CD4-positive, alpha-beta T cell treated with Interleukin-21 for 1 hour (primary cell): Measurements from ENCODE around the gene TBL1Y.
"Not testable (repeated sequence)": the region's sequence is repeated elsewhere in the genome, so short reads cannot be mapped to it uniquely, and the experiment has no call there.

Experiments
- DNase-seq: peaks from one replicate; pipeline ENCODE4 v3.0.0-alpha.2; 2020

The TBL1Y gene

GRCh38 chrY:6977783-6978182 is 67.3 kb downstream of the TBL1Y start:
- no peak for DNase-seq

GRCh38 chrY:6983221-6983620 is 72.7 kb downstream of the TBL1Y start:
- DNase-seq: no peak

GRCh38 chrY:6987811-6988210 is 77.3 kb downstream of the TBL1Y start:
- DNase-seq: no peak

GRCh38 chrY:6989886-6990620 is 79.6 kb downstream of the TBL1Y start:
- DNase-seq: no peak

- no peak for DNase-seq
These were observed 81.5 kb downstream of the TBL1Y start for GRCh38 chrY:6992041-6992440.

- no peak for DNase-seq
These were observed 85.5 kb downstream of the TBL1Y start for GRCh38 chrY:6995987-6996386.

- no peak for DNase-seq
These were observed 87.1 kb downstream of the TBL1Y start for GRCh38 chrY:6997503-6998066.

GRCh38 chrY:6999905-7000304 is 89.4 kb downstream of the TBL1Y start:
- no peak for DNase-seq

- no peak for DNase-seq
These were observed 92.1 kb downstream of the TBL1Y start for GRCh38 chrY:7002581-7002980.

- DNase-seq: no peak
These were observed 97.4 kb downstream of the TBL1Y start for GRCh38 chrY:7007911-7008310.

GRCh38 chrY:7008578-7009355 is 98.3 kb downstream of the TBL1Y start:
- DNase-seq: no peak

- DNase-seq: no peak
These were observed 102.6 kb downstream of the TBL1Y start for GRCh38 chrY:7013051-7013450.

- no peak for DNase-seq
These were observed 106.0 kb downstream of the TBL1Y start for GRCh38 chrY:7016521-7016920.

- no peak for DNase-seq
These were observed 107.0 kb downstream of the TBL1Y start for GRCh38 chrY:7017244-7018080.

- no peak for DNase-seq
These were observed 128.5 kb downstream of the TBL1Y start for GRCh38 chrY:7039037-7039436.

- peak; percentile 24 for DNase-seq
These were observed 130.2 kb downstream of the TBL1Y start for GRCh38 chrY:7040662-7041061.

- DNase-seq: no peak
These were observed 131.5 kb downstream of the TBL1Y start for GRCh38 chrY:7041983-7042382.

GRCh38 chrY:7052461-7052860 is 142.0 kb downstream of the TBL1Y start:
- DNase-seq: not testable (repeated sequence)

- DNase-seq: no peak
These were observed 146.4 kb downstream of the TBL1Y start for GRCh38 chrY:7056886-7057285.

GRCh38 chrY:7078725-7079124 is 168.2 kb downstream of the TBL1Y start:
- no peak for DNase-seq

GRCh38 chrY:7080548-7080947 is 170.1 kb downstream of the TBL1Y start:
- DNase-seq: not testable (repeated sequence)

GRCh38 chrY:7085606-7086005 is 175.1 kb downstream of the TBL1Y start:
- peak; percentile 79 for DNase-seq

GRCh38 chrY:7092836-7093235 is 182.3 kb downstream of the TBL1Y start:
- DNase-seq: no peak
